Vagina (tissue), 2 donors: ENCODE results near the gene OR52K2. TPM values are rescaled to one million over a fixed set of nuclear protein-coding genes. Genes with fewer than 3 reads are reported as not detected.

Experiments used
- DNase-seq, 2 donors: peaks; one replicate each; pipeline ENCODE4 v3.0.0-alpha.2; 2017; ENCODE audit errors: extremely low spot score in 2 of 2
- H3K27ac ChIP-seq: fragments of 200-600 bp; sonication (generic); one replicate; pipeline ENCODE4 v1.5.1; 2019
- H3K27me3 ChIP-seq: fragments of 200-600 bp; sonication (generic); one replicate; pipeline ENCODE4 v1.5.1; 2019
- H3K36me3 ChIP-seq, 2 donors: fragments of 200-600 bp; sonication (generic); one replicate each; pipeline ENCODE4 v1.5.1; 2017 to 2019
- H3K4me1 ChIP-seq: fragments of 200-600 bp; sonication (generic); one replicate; pipeline ENCODE4 v1.5.1; 2019
- H3K4me3 ChIP-seq, 2 donors: fragments of 200-600 bp; sonication (generic); 1 replicate in 1 of 2; 2 replicates in 1 of 2; pipeline ENCODE4 v1.5.1; 2016 to 2019
- H3K9me3 ChIP-seq: fragments of 200-600 bp; sonication (generic); one replicate; pipeline ENCODE4 v1.5.1; 2019
- CTCF ChIP-seq, 3 experiments: fragments of 450-650 bp in 2 of 3; fragments of 200-600 bp in 1 of 3; sonication (generic) in 1 of 3; IDR thresholded peaks; one replicate each; pipeline ENCODE4 v1.5.1; 2017 to 2019; ENCODE audit warnings: antibody characterized with exemption in 3 of 3, mild to moderate bottlenecking in 2 of 3, moderate library complexity in 2 of 3
- POLR2A ChIP-seq, 2 donors: fragments of 450-650 bp; IDR thresholded peaks; one replicate each; pipeline ENCODE4 v1.6.1; 2017; ENCODE audit warnings: antibody characterized with exemption in 2 of 2, mild to moderate bottlenecking in 2 of 2, moderate library complexity in 2 of 2
- POLR2AphosphoS5 ChIP-seq, 2 donors: sonication (generic); formaldehyde crosslinking; IDR thresholded peaks; one replicate each; pipeline ENCODE4 v1.9.0; 2017; ENCODE audit warnings: antibody characterized with exemption in 2 of 2, mild to moderate bottlenecking in 2 of 2, low read depth in 1 of 2; ENCODE audit not compliant: insufficient read depth in 1 of 2
- intact Hi-C: fragments of 100-400 bp; cut with DNase I; formaldehyde crosslinking; loops from one replicate; pipeline ENCODE4 v1.15.1; 2023
- total RNA-seq: library from RNA; depleted of rRNA; stranded (reverse); fragments of >200 nt; gene quantifications from one replicate; pipeline ENCODE4 v1.2.3, GENCODE V29; 2016

Gene OR52K2
- total RNA-seq, 1 donor from 2014 or later: not detected

GRCh38 chr11:4479644-4480043 lies 30.5 kb downstream of the OR52K2 start:
- H3K27me3 ChIP-seq: no peaks in the 10 kb centered on the region
- intact Hi-C loops: no loop called here
- TF ChIP-seq CTCF (IDR thresholded peaks at IDR 0.05) (no peak), POLR2A (IDR thresholded peaks at IDR 0.05) (no peak), POLR2AphosphoS5 (IDR thresholded peaks at IDR 0.05; ENCODE audit: insufficient read depth in 1 of 2, low read depth in 1 of 2) (no peak)
- no peaks in the 10 kb centered on the region for H3K4me1 ChIP-seq
- no peaks in the 10 kb centered on the region for H3K36me3 ChIP-seq
- no peak overlapping the region for H3K27ac ChIP-seq
- H3K4me3 ChIP-seq: no peak overlapping the region
- H3K9me3 ChIP-seq: no peaks in the 10 kb centered on the region
- no peak for DNase-seq

GRCh38 chr11:4480577-4481239 lies 31.6 kb downstream of the OR52K2 start:
- Histone ChIP-seq H3K4me3 (no peak overlapping the region), H3K27me3 (no peaks in the 10 kb centered on the region), H3K36me3 (no peaks in the 10 kb centered on the region), H3K9me3 (no peaks in the 10 kb centered on the region), H3K4me1 (no peaks in the 10 kb centered on the region), H3K27ac (no peak overlapping the region)
- TF ChIP-seq POLR2A (IDR thresholded peaks at IDR 0.05) (no peak), CTCF (IDR thresholded peaks at IDR 0.05) (no peak), POLR2AphosphoS5 (IDR thresholded peaks at IDR 0.05; ENCODE audit: insufficient read depth in 1 of 2, low read depth in 1 of 2) (no peak)
- intact Hi-C loops: no loop called here
- no peak for DNase-seq

- H3K27me3 ChIP-seq: no peaks in the 10 kb centered on the region
- no peaks in the 10 kb centered on the region for H3K4me1 ChIP-seq
- H3K4me3 ChIP-seq: no peak overlapping the region
- no peak overlapping the region for H3K27ac ChIP-seq
- TF ChIP-seq POLR2A (IDR thresholded peaks at IDR 0.05): no peak
- TF ChIP-seq CTCF (IDR thresholded peaks at IDR 0.05): no peak
- no peak for TF ChIP-seq POLR2AphosphoS5 (IDR thresholded peaks at IDR 0.05; ENCODE audit: insufficient read depth in 1 of 2, low read depth in 1 of 2)
- intact Hi-C loops: no loop called here
- no peaks in the 10 kb centered on the region for H3K9me3 ChIP-seq
- H3K36me3 ChIP-seq: no peaks in the 10 kb centered on the region
- no peak for DNase-seq
Observed at GRCh38 chr11:4481240-4481582, 32.1 kb downstream of the OR52K2 start.

GRCh38 chr11:4482445-4482844 lies 33.4 kb downstream of the OR52K2 start, which contains the start of gene OR52K1:
Gene OR52K1 (plus strand): TSS chr11:4482646. CDS start chr11:4488901, 6,255 bp downstream.
- no peak within 1 kb of the TSS for H3K4me3 ChIP-seq

More at GRCh38 chr11:4482445-4482844, 33.4 kb downstream of the OR52K2 start, which contains the start of gene OR52K1:
- no peaks in the 10 kb centered on the region for H3K4me1 ChIP-seq
- H3K27me3 ChIP-seq: no peaks in the 10 kb centered on the region
- no peaks in the 10 kb centered on the region for H3K9me3 ChIP-seq
- TF ChIP-seq CTCF (IDR thresholded peaks at IDR 0.05) (no peak), POLR2AphosphoS5 (IDR thresholded peaks at IDR 0.05; ENCODE audit: insufficient read depth in 1 of 2, low read depth in 1 of 2) (no peak), POLR2A (IDR thresholded peaks at IDR 0.05) (no peak)
- no peak within 1 kb of the TSS for H3K27ac ChIP-seq
- no peaks in the 10 kb centered on the region for H3K36me3 ChIP-seq
- intact Hi-C loops: no loop called here
- no peak for DNase-seq
